HEK293 (cell line): ENCODE data around the gene PLCG1.

ENCODE experiments used
- CTCF ChIA-PET: fragments of 350-600 bp; formaldehyde crosslinking; extraction: SDS; loops from one replicate; lab custom pipeline; 2021; ENCODE audit warnings: antibody characterized with exemption; lab: Yijun Ruan, JAX
- POLR2A ChIA-PET: fragments of 300-600 bp; formaldehyde crosslinking; extraction: SDS; loops from one replicate; lab custom pipeline; 2020; ENCODE audit warnings: antibody characterized with exemption, inconsistent platforms; lab: Yijun Ruan, JAX
- H3K27ac ChIP-seq: fragments of 200-500 bp; sonication (Bioruptor generic); 2 replicates; pipeline ENCODE4 v1.5.1; 2014; ENCODE audit warnings: low read depth, low read length, control low read depth, inconsistent platforms; ENCODE audit errors: extremely low read depth
- H3K36me3 ChIP-seq, 2 experiments: fragments of 200-500 bp in 1 of 2; sonication (Bioruptor generic) in 1 of 2; 1 replicate in 1 of 2; 2 replicates in 1 of 2; pipeline ENCODE4 v1.5.1; 2014 to 2017; ENCODE audit warnings: inconsistent platforms in 2 of 2, low read length in 2 of 2; ENCODE audit not compliant: control insufficient read depth in 2 of 2, insufficient read depth in 1 of 2
- H3K4me1 ChIP-seq: fragments of 200-500 bp; sonication (Bioruptor generic); 2 replicates; pipeline ENCODE4 v1.5.1; 2014; ENCODE audit warnings: mild to moderate bottlenecking, low read length, inconsistent platforms; ENCODE audit not compliant: control insufficient read depth, insufficient read depth
- H3K4me3 ChIP-seq: 2 replicates; pipeline ENCODE4 v1.5.1; 2011; ENCODE audit warnings: low read depth, mild to moderate bottlenecking, control low read depth, low read length, moderate library complexity
- H3K9me3 ChIP-seq: fragments of 200-500 bp; sonication (Bioruptor generic); 2 replicates; pipeline ENCODE4 v1.5.1; 2014; ENCODE audit warnings: low read depth, low read length, inconsistent platforms; ENCODE audit not compliant: control insufficient read depth, insufficient read depth
- BCL11A ChIP-seq: fragments of 450-650 bp; formaldehyde crosslinking; IDR thresholded peaks from 2 replicates; pipeline ENCODE4 v1.5.1; 2016; ENCODE audit warnings: low read depth, missing biosample characterization, missing genetic modification characterization
- MEIS1 ChIP-seq: sonication (generic); formaldehyde crosslinking; IDR thresholded peaks from 2 replicates; pipeline ENCODE4 v1.8.1; 2022; ENCODE audit warnings: missing genetic modification reagents, mild to moderate bottlenecking, borderline replicate concordance
- REPIN1 ChIP-seq: fragments of 450-650 bp; formaldehyde crosslinking; IDR thresholded peaks from 2 replicates; pipeline ENCODE4 v1.5.1; 2017; ENCODE audit warnings: missing biosample characterization, missing genetic modification characterization, low read depth
- SALL2 ChIP-seq: fragments of 450-650 bp; formaldehyde crosslinking; IDR thresholded peaks from 2 replicates; pipeline ENCODE4 v1.5.0; 2017; ENCODE audit warnings: missing biosample characterization, mild to moderate bottlenecking, missing genetic modification characterization, borderline replicate concordance
- SCRT1 ChIP-seq: fragments of 450-650 bp; formaldehyde crosslinking; IDR thresholded peaks from 2 replicates; pipeline ENCODE4 v1.5.1; 2016; ENCODE audit warnings: missing biosample characterization, missing genetic modification characterization, borderline replicate concordance
- SCRT2 ChIP-seq: fragments of 450-650 bp; formaldehyde crosslinking; IDR thresholded peaks from 2 replicates; pipeline ENCODE4 v1.5.1; 2016; ENCODE audit warnings: missing biosample characterization, missing genetic modification characterization
- TSHZ1 ChIP-seq: fragments of 450-650 bp; formaldehyde crosslinking; IDR thresholded peaks from 2 replicates; pipeline ENCODE4 v1.5.1; 2016; ENCODE audit warnings: missing biosample characterization, missing genetic modification characterization, borderline replicate concordance
- WT1 ChIP-seq: fragments of 450-650 bp; formaldehyde crosslinking; IDR thresholded peaks from 2 replicates; pipeline ENCODE4 v1.5.1; 2016; ENCODE audit warnings: missing biosample characterization, missing genetic modification characterization
- ZBTB11 ChIP-seq: fragments of 450-650 bp; formaldehyde crosslinking; conservative IDR thresholded peaks from 2 replicates; pipeline ENCODE4 v1.5.1; 2016; ENCODE audit warnings: low read depth, missing biosample characterization, missing genetic modification characterization
- ZBTB21 ChIP-seq: fragments of 450-650 bp; formaldehyde crosslinking; IDR thresholded peaks from 2 replicates; pipeline ENCODE4 v1.5.1; 2017; ENCODE audit warnings: missing biosample characterization, missing genetic modification characterization
- ZIC2 ChIP-seq: fragments of 450-650 bp; formaldehyde crosslinking; IDR thresholded peaks from 2 replicates; pipeline ENCODE4 v1.5.1; 2016; ENCODE audit warnings: missing biosample characterization, missing genetic modification characterization
- ZNF138 ChIP-seq: fragments of 450-650 bp; formaldehyde crosslinking; IDR thresholded peaks from 2 replicates; pipeline ENCODE4 v1.5.1; 2016; ENCODE audit warnings: missing biosample characterization, missing genetic modification characterization, borderline replicate concordance
- ZNF221 ChIP-seq: fragments of 450-650 bp; formaldehyde crosslinking; IDR thresholded peaks from 2 replicates; pipeline ENCODE4 v1.5.1; 2017; ENCODE audit warnings: missing biosample characterization, missing genetic modification characterization, borderline replicate concordance
- ZNF292 ChIP-seq: fragments of 450-650 bp; formaldehyde crosslinking; IDR thresholded peaks from 2 replicates; pipeline ENCODE4 v1.5.1; 2016; ENCODE audit warnings: low read depth, missing biosample characterization, missing genetic modification characterization, borderline replicate concordance
- ZNF302 ChIP-seq: fragments of 450-650 bp; formaldehyde crosslinking; IDR thresholded peaks from 2 replicates; pipeline ENCODE4 v1.5.1; 2016; ENCODE audit warnings: missing biosample characterization, missing genetic modification characterization, low read depth
- ZNF366 ChIP-seq: fragments of 450-650 bp; formaldehyde crosslinking; conservative IDR thresholded peaks from 2 replicates; pipeline ENCODE4 v1.5.1; 2016; ENCODE audit warnings: missing biosample characterization, missing genetic modification characterization
- ZNF37A ChIP-seq: fragments of 450-650 bp; IDR thresholded peaks from 2 replicates; pipeline ENCODE4 v1.5.1; 2018; ENCODE audit warnings: missing biosample characterization, missing genetic modification characterization
- ZNF423 ChIP-seq: fragments of 450-650 bp; formaldehyde crosslinking; IDR thresholded peaks from 2 replicates; pipeline ENCODE4 v1.5.1; 2016; ENCODE audit warnings: missing biosample characterization, missing genetic modification characterization
- ZNF555 ChIP-seq: fragments of 450-650 bp; formaldehyde crosslinking; conservative IDR thresholded peaks from 2 replicates; pipeline ENCODE4 v1.5.1; 2017; ENCODE audit warnings: missing biosample characterization, mild to moderate bottlenecking, missing genetic modification characterization, inconsistent platforms
- ZNF747 ChIP-seq: fragments of 450-650 bp; formaldehyde crosslinking; IDR thresholded peaks from 2 replicates; pipeline ENCODE4 v1.5.1; 2016; ENCODE audit warnings: missing biosample characterization, missing genetic modification characterization
- ZNF843 ChIP-seq: fragments of 450-650 bp; formaldehyde crosslinking; IDR thresholded peaks from 2 replicates; pipeline ENCODE4 v1.5.1; 2016; ENCODE audit warnings: missing biosample characterization, missing genetic modification characterization

The PLCG1 gene

GRCh38 chr20:41123631-41124030, 13.7 kb upstream of the PLCG1 start:
- Histone ChIP-seq H3K36me3 (peaks cover 5 to 76% of the 10 kb centered on the region in 2 experiments), H3K9me3 (no peaks in the 10 kb centered on the region), H3K27ac (no peak overlapping the region), H3K4me1 (no peaks in the 10 kb centered on the region), H3K4me3 (no peak overlapping the region)
- CTCF ChIA-PET: interaction anchor here (0.9 kb wide), 1 partner anchor 12 kb away, joined by 8 read pairs; no protein-coding TSS in a partner anchor
- POLR2A ChIA-PET: no interaction called here
- TF ChIP-seq BCL11A (tag by site-specific recombination): no peak
- no peak for TF ChIP-seq ZBTB21
- TF ChIP-seq REPIN1 (tag by site-specific recombination): no peak
- no peak for TF ChIP-seq SCRT1 (tag by site-specific recombination)
- no peak for TF ChIP-seq ZNF366 (tag by site-specific recombination)
- TF ChIP-seq ZNF843 (tag by site-specific recombination): no peak
- TF ChIP-seq ZNF292 (tag by site-specific recombination): no peak
- TF ChIP-seq ZNF747 (tag by site-specific recombination): no peak

GRCh38 chr20:41124451-41125094, 12.8 kb upstream of the PLCG1 start:
- no peak overlapping the region for H3K27ac ChIP-seq
- H3K36me3 ChIP-seq: peaks cover 0 to 67% of the 10 kb centered on the region in 2 experiments; a peak in 2 of 3 replicates
- ChIA-PET POLR2A (interaction anchor here (0.6 kb wide), 1 partner anchor 11 kb away, joined by 4 read pairs; no protein-coding TSS in a partner anchor), CTCF (interaction anchor here (0.6 to 1.3 kb wide), 2 partner anchors 10 to 49 kb away, joined by 3 to 4 read pairs; no protein-coding TSS in a partner anchor)
- TF ChIP-seq ZNF302 (tag by site-specific recombination): no peak
- no peak for TF ChIP-seq SCRT2 (tag by site-specific recombination)
- TF ChIP-seq ZNF555: no peak
- no peak for TF ChIP-seq ZNF221 (tag by site-specific recombination)
- TF ChIP-seq BCL11A (tag by site-specific recombination): no peak
- no peak for TF ChIP-seq ZBTB11
- TF ChIP-seq MEIS1 (CRISPR knock-in tag): no peak
- no peak for TF ChIP-seq ZNF138 (tag by site-specific recombination)
- TF ChIP-seq WT1 (tag by site-specific recombination): no peak
- no peak for TF ChIP-seq TSHZ1
- TF ChIP-seq ZIC2: no peak
- no peak for TF ChIP-seq ZNF423 (tag by site-specific recombination)
- no peak for TF ChIP-seq ZNF37A (tag by site-specific recombination)
- no peak for TF ChIP-seq SALL2 (tag by site-specific recombination)
- H3K4me1 ChIP-seq: no peaks in the 10 kb centered on the region
- no peak overlapping the region for H3K4me3 ChIP-seq
- H3K9me3 ChIP-seq: no peaks in the 10 kb centered on the region
